GM18517 (cell line): ENCODE measurements around the gene VCP.
"Not testable (repeated sequence)": the region's sequence is repeated elsewhere in the genome, so short reads cannot be mapped to it uniquely, and the experiment has no call there.

Experiments
- ATAC-seq: cut with Tn5 transposase; IDR thresholded peaks from one replicate; pipeline ENCODE4 v1.9.1; 2021; ENCODE audit warnings: mild to moderate bottlenecking, moderate library complexity; ENCODE audit not compliant: unreplicated experiment

The VCP gene

GRCh38 chr9:35026671-35027070 is 45.8 kb downstream of the VCP start:
- ATAC-seq = no peak

DNA sequence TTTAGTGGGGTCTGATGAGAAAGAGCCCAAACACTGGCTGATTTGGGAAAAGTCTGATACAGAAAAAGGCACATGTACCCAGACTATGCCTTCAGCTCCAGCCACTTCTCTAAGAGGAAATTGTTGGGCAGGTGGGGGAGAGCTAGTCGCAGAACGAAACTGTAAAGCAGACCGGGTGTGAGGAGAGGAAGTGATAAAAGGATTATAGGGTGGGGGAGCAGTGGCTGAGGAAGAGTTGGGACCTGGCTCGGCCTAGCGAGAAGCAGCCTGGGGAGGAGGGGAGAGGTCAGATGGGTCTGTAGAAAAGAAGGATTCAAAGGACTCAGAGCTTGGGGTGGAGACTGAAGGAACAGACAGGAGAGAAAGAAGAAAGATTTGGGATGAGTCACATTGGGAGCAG is 49.0 kb downstream of the VCP start:
- not testable (repeated sequence) for ATAC-seq

DNA sequence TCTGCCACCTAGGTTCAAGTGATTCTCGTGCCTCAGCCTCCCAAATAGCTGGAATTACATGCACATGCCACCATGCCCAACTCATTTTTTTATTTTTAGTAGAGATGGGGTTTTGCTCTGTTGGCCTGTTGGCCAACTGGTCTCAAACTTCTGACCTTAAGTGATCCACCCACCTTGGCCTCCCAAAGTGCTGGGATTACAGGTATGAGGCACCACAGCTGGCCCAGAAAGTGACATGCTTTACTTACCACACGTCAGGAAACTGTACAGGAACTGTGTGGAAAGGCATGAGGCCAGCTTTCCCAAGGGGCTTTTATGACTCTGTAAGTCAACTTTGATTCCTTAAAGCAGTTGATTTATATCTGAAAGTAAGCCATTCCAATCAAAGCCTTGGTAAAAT is 57.9 kb downstream of the VCP start:
- ATAC-seq = no peak

GRCh38 chr9:35010351-35010958 is 62.0 kb downstream of the VCP start:
- ATAC-seq = no peak
